Vagina (tissue), 2 donors: ENCODE data around the gene HPS5. TPM values are rescaled to one million over a fixed set of nuclear protein-coding genes. Genes with fewer than 3 reads are reported as not detected.

ENCODE experiments used
- DNase-seq, 2 donors: peaks; one replicate each; pipeline ENCODE4 v3.0.0-alpha.2; 2017; ENCODE audit errors: extremely low spot score in 2 of 2
- H3K27ac ChIP-seq: fragments of 200-600 bp; sonication (generic); one replicate; pipeline ENCODE4 v1.5.1; 2019
- H3K27me3 ChIP-seq: fragments of 200-600 bp; sonication (generic); one replicate; pipeline ENCODE4 v1.5.1; 2019
- H3K36me3 ChIP-seq, 2 donors: fragments of 200-600 bp; sonication (generic); one replicate each; pipeline ENCODE4 v1.5.1; 2017 to 2019
- H3K4me1 ChIP-seq: fragments of 200-600 bp; sonication (generic); one replicate; pipeline ENCODE4 v1.5.1; 2019
- H3K4me3 ChIP-seq, 2 donors: fragments of 200-600 bp; sonication (generic); 1 replicate in 1 of 2; 2 replicates in 1 of 2; pipeline ENCODE4 v1.5.1; 2016 to 2019
- H3K9me3 ChIP-seq: fragments of 200-600 bp; sonication (generic); one replicate; pipeline ENCODE4 v1.5.1; 2019
- POLR2A ChIP-seq, 2 donors: fragments of 450-650 bp; IDR thresholded peaks; one replicate each; pipeline ENCODE4 v1.6.1; 2017; ENCODE audit warnings: antibody characterized with exemption in 2 of 2, mild to moderate bottlenecking in 2 of 2, moderate library complexity in 2 of 2
- POLR2AphosphoS5 ChIP-seq, 2 donors: sonication (generic); formaldehyde crosslinking; IDR thresholded peaks; one replicate each; pipeline ENCODE4 v1.9.0; 2017; ENCODE audit warnings: antibody characterized with exemption in 2 of 2, mild to moderate bottlenecking in 2 of 2, low read depth in 1 of 2; ENCODE audit not compliant: insufficient read depth in 1 of 2
- intact Hi-C: fragments of 100-400 bp; cut with DNase I; formaldehyde crosslinking; loops from one replicate; pipeline ENCODE4 v1.15.1; 2023
- total RNA-seq: library from RNA; depleted of rRNA; stranded (reverse); fragments of >200 nt; gene quantifications from one replicate; pipeline ENCODE4 v1.2.3, GENCODE V29; 2016
- TF ChIP-seq, protein P1 (sequence below), 3 experiments: fragments of 450-650 bp in 2 of 3; fragments of 200-600 bp in 1 of 3; sonication (generic) in 1 of 3; IDR thresholded peaks; one replicate each; pipeline ENCODE4 v1.5.1; 2017 to 2019; ENCODE audit warnings: antibody characterized with exemption in 3 of 3, mild to moderate bottlenecking in 2 of 3, moderate library complexity in 2 of 3

HPS5 gene
- total RNA-seq, 1 donor from 2014 or later: 17.4 TPM

DNA sequence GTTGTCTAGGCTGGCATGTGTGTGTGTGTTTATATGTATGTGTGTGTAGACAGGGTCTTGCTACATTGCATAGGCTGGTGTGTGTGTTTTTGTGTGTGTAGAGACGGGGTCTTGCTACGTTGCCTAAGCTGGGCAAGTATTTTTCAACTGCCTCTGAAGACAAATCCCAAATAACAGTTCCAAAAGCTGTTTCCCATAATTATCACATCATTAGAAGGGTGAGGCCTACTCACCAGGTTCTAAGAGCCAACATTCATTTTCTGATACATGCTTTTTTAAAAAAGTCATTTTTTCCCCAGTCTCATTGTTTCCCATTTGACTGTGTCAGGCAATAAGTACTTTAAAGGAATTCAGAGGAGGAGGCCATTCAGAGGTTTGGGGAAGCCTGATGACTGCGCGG is 33.0 kb downstream of the HPS5 start:
- no peaks in the 10 kb centered on the region for H3K9me3 ChIP-seq
- no peak overlapping the region for H3K27ac ChIP-seq
- intact Hi-C loops: no loop called here
- no peak for DNase-seq
- no peaks in the 10 kb centered on the region for H3K27me3 ChIP-seq
- H3K36me3 ChIP-seq: peaks cover 0 to 67% of the 10 kb centered on the region in 2 donors
- no peak overlapping the region for H3K4me3 ChIP-seq
- TF ChIP-seq, protein P1, sequence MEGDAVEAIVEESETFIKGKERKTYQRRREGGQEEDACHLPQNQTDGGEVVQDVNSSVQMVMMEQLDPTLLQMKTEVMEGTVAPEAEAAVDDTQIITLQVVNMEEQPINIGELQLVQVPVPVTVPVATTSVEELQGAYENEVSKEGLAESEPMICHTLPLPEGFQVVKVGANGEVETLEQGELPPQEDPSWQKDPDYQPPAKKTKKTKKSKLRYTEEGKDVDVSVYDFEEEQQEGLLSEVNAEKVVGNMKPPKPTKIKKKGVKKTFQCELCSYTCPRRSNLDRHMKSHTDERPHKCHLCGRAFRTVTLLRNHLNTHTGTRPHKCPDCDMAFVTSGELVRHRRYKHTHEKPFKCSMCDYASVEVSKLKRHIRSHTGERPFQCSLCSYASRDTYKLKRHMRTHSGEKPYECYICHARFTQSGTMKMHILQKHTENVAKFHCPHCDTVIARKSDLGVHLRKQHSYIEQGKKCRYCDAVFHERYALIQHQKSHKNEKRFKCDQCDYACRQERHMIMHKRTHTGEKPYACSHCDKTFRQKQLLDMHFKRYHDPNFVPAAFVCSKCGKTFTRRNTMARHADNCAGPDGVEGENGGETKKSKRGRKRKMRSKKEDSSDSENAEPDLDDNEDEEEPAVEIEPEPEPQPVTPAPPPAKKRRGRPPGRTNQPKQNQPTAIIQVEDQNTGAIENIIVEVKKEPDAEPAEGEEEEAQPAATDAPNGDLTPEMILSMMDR (IDR thresholded peaks at IDR 0.05): no peak
- TF ChIP-seq POLR2A (IDR thresholded peaks at IDR 0.05): no peak
- TF ChIP-seq POLR2AphosphoS5 (IDR thresholded peaks at IDR 0.05; ENCODE audit: insufficient read depth in 1 of 2, low read depth in 1 of 2): no peak
- no peaks in the 10 kb centered on the region for H3K4me1 ChIP-seq

DNA sequence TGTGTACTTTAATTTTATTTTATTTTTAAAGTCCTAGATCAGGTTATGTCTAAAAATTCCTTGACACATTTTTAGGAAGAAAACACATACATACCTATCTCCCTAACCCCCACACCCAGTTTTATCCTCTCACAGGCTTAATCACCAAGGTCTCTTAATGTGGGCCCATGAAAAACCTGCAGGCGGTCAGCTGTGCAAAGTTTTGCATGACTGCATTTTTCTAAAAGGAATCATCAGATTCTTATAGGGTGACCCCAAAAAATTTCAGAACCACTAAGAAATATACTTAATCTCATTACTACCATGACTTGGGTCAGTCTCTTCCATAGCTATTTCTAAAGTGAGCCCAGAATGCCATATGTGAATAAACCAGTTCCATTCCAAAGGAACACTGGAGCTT is 36.1 kb downstream of the HPS5 start:
- intact Hi-C loops: no loop called here
- Histone ChIP-seq H3K4me1 (no peaks in the 10 kb centered on the region), H3K4me3 (no peak overlapping the region), H3K27me3 (no peaks in the 10 kb centered on the region), H3K36me3 (peaks cover 0 to 63% of the 10 kb centered on the region in 2 donors), H3K9me3 (no peaks in the 10 kb centered on the region), H3K27ac (no peak overlapping the region)
- no peak for DNase-seq
- TF ChIP-seq POLR2A (IDR thresholded peaks at IDR 0.05) (no peak), POLR2AphosphoS5 (IDR thresholded peaks at IDR 0.05; ENCODE audit: insufficient read depth in 1 of 2, low read depth in 1 of 2) (no peak)
- TF ChIP-seq, protein P1 (IDR thresholded peaks at IDR 0.05): no peak

DNA sequence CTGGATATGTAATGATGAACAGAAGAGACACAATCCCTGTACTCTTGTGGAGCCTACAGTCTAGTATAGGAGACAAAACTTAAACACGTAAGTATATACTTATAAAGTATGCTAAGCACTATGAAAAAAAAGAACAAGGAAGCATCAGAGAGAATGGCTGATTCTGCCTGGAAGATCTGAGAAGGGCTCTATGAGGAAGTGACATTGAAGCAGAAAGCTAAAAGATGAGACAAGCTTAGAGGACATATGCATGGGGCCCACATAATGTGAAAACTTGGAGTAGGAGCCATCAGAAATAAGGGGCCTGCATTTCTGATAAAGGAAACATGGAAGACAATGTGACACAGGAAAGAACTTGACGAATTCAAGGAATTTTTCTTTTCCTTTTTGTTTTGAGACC is 39.3 kb downstream of the HPS5 start:
- no peaks in the 10 kb centered on the region for H3K4me1 ChIP-seq
- no peak overlapping the region for H3K4me3 ChIP-seq
- H3K27ac ChIP-seq: no peak overlapping the region
- peaks cover 0 to 53% of the 10 kb centered on the region in 2 donors for H3K36me3 ChIP-seq
- no peak for DNase-seq
- intact Hi-C loops: no loop called here
- H3K27me3 ChIP-seq: no peaks in the 10 kb centered on the region
- H3K9me3 ChIP-seq: no peaks in the 10 kb centered on the region
- TF ChIP-seq, protein P1 (IDR thresholded peaks at IDR 0.05): no peak
- TF ChIP-seq POLR2AphosphoS5 (IDR thresholded peaks at IDR 0.05; ENCODE audit: insufficient read depth in 1 of 2, low read depth in 1 of 2) (no peak), POLR2A (IDR thresholded peaks at IDR 0.05) (no peak)

DNA sequence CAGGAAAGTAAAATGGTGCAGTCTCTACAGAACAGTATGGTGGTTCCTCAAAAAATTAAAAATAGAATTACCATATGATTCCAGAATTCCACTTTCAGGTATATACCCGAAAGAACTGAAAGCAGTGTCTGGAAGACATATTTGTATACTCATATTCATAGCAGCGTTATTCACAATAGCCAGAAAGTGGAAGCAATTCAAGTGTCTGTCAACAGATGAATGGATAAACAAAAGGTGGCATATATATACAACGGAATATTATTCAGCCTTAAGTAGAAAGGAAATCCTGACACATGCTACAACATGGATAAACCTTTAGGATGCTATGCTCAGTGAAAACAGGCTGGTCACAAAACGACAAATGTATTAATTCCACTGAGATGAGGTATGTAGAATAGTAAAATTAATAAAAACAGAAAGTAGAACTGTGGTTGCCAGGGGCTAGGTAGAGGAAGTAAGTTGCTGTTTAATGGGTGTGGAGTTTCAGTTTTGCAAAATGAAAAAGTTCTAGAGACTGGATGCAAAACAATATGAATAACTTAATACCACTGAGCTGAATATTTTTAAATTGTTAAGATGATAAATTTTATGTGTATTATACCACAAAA is 41.4 kb downstream of the HPS5 start:
- Histone ChIP-seq H3K27ac (no peak overlapping the region), H3K4me3 (no peak overlapping the region), H3K36me3 (peaks cover 0 to 33% of the 10 kb centered on the region in 2 donors), H3K4me1 (no peaks in the 10 kb centered on the region), H3K27me3 (no peaks in the 10 kb centered on the region), H3K9me3 (no peaks in the 10 kb centered on the region)
- intact Hi-C loops: no loop called here
- no peak for TF ChIP-seq POLR2A (IDR thresholded peaks at IDR 0.05)
- TF ChIP-seq, protein P1 (IDR thresholded peaks at IDR 0.05): no peak
- no peak for DNase-seq

DNA sequence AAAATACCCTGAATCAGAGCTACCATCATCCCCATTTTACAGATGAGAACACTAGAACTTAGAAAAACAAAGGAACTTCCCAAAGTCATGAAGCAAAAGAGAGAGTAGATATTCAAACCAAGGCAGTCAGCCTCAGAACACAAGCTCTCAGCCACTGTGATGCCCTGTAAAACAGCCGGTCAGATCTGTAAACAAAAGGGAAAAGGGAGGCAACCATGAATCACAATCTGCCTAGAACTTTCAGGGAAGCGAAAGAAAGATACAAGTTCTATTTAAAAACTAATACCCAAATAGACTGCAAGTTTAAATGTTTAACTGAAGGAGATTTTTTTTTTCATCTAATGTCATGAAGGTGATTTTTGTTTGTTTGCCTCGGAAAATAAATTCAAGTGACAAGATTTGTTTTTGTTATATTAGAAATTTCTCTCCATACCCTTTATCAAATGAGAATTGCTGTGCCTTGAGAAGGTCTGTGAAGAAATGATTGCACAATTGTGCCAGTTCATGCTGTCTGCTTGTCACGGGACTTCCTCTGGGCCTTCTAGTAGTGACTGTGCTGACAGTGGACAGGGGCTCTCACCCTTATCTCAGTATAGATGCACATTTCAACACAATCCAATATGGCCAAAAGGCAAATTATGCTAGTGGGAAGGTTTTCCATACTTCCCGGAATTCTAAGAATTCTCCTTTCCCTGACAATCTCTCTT is 44.2 kb downstream of the HPS5 start:
- H3K27ac ChIP-seq: no peak overlapping the region
- no peaks in the 10 kb centered on the region for H3K27me3 ChIP-seq
- no peak overlapping the region for H3K4me3 ChIP-seq
- no peak for TF ChIP-seq POLR2A (IDR thresholded peaks at IDR 0.05)
- TF ChIP-seq, protein P1 (IDR thresholded peaks at IDR 0.05): no peak
- no peak for TF ChIP-seq POLR2AphosphoS5 (IDR thresholded peaks at IDR 0.05; ENCODE audit: insufficient read depth in 1 of 2, low read depth in 1 of 2)
- intact Hi-C loops: no loop called here
- H3K9me3 ChIP-seq: no peaks in the 10 kb centered on the region
- peaks cover 0 to 14% of the 10 kb centered on the region in 2 donors for H3K36me3 ChIP-seq
- no peak for DNase-seq
- no peaks in the 10 kb centered on the region for H3K4me1 ChIP-seq
